SK-N-SH treated with all-trans-retinoic acid at 6 μM for 48 hours (cell line): ENCODE data around the gene ARAP2.

Experiments
- ATAC-seq: fragments of 200-7000 bp; cut with Tn5 transposase; 3 replicates; pipeline ENCODE4 v1.9.1; 2020; ENCODE audit warnings: mild to moderate bottlenecking, moderate library complexity
- ARNTL ChIP-seq: fragments of 450-650 bp; formaldehyde crosslinking; IDR thresholded peaks from 2 replicates; pipeline ENCODE4 v1.5.0; 2020; ENCODE audit warnings: low read depth, mild to moderate bottlenecking, moderate library complexity, borderline replicate concordance
- BACH2 ChIP-seq: fragments of 250-450 bp; sonication (Bioruptor Pico); IDR thresholded peaks from 2 replicates; pipeline ENCODE4 v1.9.0; 2021; ENCODE audit warnings: mild to moderate bottlenecking, borderline replicate concordance
- CSDC2 ChIP-seq: fragments of 250-450 bp; sonication (Bioruptor Pico); IDR thresholded peaks from 2 replicates; pipeline ENCODE4 v1.5.0; 2020; ENCODE audit warnings: mild to moderate bottlenecking, moderate library complexity
- ESRRG ChIP-seq: fragments of 250-450 bp; sonication (Bioruptor Pico); IDR thresholded peaks from 2 replicates; pipeline ENCODE4 v1.6.1; 2021; ENCODE audit warnings: mild to moderate bottlenecking
- GLIS3 ChIP-seq: fragments of 250-450 bp; sonication (Bioruptor Pico); IDR thresholded peaks from 2 replicates; pipeline ENCODE4 v1.5.0; 2020; ENCODE audit warnings: mild to moderate bottlenecking, moderate library complexity
- OSR1 ChIP-seq: fragments of 250-450 bp; sonication (Bioruptor Pico); IDR thresholded peaks from 2 replicates; pipeline ENCODE4 v1.8.0; 2022; ENCODE audit warnings: moderate library complexity, mild to moderate bottlenecking, inconsistent platforms
- PATZ1 ChIP-seq: fragments of 250-450 bp; sonication (Bioruptor Pico); IDR thresholded peaks from 2 replicates; pipeline ENCODE4 v1.8.0; 2020; ENCODE audit warnings: mild to moderate bottlenecking, moderate library complexity, borderline replicate concordance
- PPARA ChIP-seq: fragments of 250-450 bp; sonication (Bioruptor Pico); IDR thresholded peaks from 2 replicates; pipeline ENCODE4 v1.5.0; 2020; ENCODE audit warnings: mild to moderate bottlenecking, borderline replicate concordance
- SNAI2 ChIP-seq: fragments of 250-450 bp; sonication (Bioruptor Pico); IDR thresholded peaks from 2 replicates; pipeline ENCODE4 v1.5.0; 2020; ENCODE audit warnings: mild to moderate bottlenecking, moderate library complexity
- TOX ChIP-seq: fragments of 250-450 bp; sonication (Bioruptor Pico); IDR thresholded peaks from 2 replicates; pipeline ENCODE4 v1.8.0; 2021; ENCODE audit warnings: mild to moderate bottlenecking, moderate library complexity, borderline replicate concordance
- ZC3H10 ChIP-seq: fragments of 250-450 bp; sonication (Bioruptor Pico); IDR thresholded peaks from 2 replicates; pipeline ENCODE4 v1.5.1; 2021; ENCODE audit warnings: mild to moderate bottlenecking, moderate library complexity
- ZFP3 ChIP-seq: fragments of 250-450 bp; sonication (Bioruptor Pico); IDR thresholded peaks from 2 replicates; pipeline ENCODE4 v1.5.0; 2020; ENCODE audit warnings: mild to moderate bottlenecking, moderate library complexity
- ZFP30 ChIP-seq: fragments of 450-650 bp; formaldehyde crosslinking; IDR thresholded peaks from 2 replicates; pipeline ENCODE4 v1.5.0; 2022; ENCODE audit warnings: mild to moderate bottlenecking, moderate library complexity
- ZNF70 ChIP-seq: fragments of 450-650 bp; formaldehyde crosslinking; IDR thresholded peaks from 2 replicates; pipeline ENCODE4 v1.5.0; 2020; ENCODE audit warnings: mild to moderate bottlenecking, moderate library complexity
- ZNF8 ChIP-seq: fragments of 450-650 bp; formaldehyde crosslinking; IDR thresholded peaks from 2 replicates; pipeline ENCODE4 v1.5.0; 2020; ENCODE audit warnings: mild to moderate bottlenecking, moderate library complexity
- TF ChIP-seq, protein P1 (sequence below): fragments of 250-450 bp; sonication (Bioruptor Pico); IDR thresholded peaks from 2 replicates; pipeline ENCODE4 v1.5.1; 2020; ENCODE audit warnings: low read depth, mild to moderate bottlenecking, moderate library complexity
- TF ChIP-seq, protein P2 (sequence below): fragments of 250-450 bp; sonication (Bioruptor Pico); IDR thresholded peaks from 2 replicates; pipeline ENCODE4 v1.5.0; 2020; ENCODE audit warnings: mild to moderate bottlenecking, moderate library complexity
- TF ChIP-seq, protein P3 (sequence below): fragments of 250-450 bp; sonication (Bioruptor Pico); IDR thresholded peaks from 2 replicates; pipeline ENCODE4 v1.8.0; 2021; ENCODE audit warnings: low read depth, mild to moderate bottlenecking, moderate library complexity, borderline replicate concordance

Gene ARAP2

GRCh38 chr4:36249610-36250009 lies 5.3 kb upstream of the ARAP2 start (continued):
- no peak for TF ChIP-seq CSDC2 (CRISPR knock-in tag)
- TF ChIP-seq, all 23 proteins: peak for 0

DNA sequence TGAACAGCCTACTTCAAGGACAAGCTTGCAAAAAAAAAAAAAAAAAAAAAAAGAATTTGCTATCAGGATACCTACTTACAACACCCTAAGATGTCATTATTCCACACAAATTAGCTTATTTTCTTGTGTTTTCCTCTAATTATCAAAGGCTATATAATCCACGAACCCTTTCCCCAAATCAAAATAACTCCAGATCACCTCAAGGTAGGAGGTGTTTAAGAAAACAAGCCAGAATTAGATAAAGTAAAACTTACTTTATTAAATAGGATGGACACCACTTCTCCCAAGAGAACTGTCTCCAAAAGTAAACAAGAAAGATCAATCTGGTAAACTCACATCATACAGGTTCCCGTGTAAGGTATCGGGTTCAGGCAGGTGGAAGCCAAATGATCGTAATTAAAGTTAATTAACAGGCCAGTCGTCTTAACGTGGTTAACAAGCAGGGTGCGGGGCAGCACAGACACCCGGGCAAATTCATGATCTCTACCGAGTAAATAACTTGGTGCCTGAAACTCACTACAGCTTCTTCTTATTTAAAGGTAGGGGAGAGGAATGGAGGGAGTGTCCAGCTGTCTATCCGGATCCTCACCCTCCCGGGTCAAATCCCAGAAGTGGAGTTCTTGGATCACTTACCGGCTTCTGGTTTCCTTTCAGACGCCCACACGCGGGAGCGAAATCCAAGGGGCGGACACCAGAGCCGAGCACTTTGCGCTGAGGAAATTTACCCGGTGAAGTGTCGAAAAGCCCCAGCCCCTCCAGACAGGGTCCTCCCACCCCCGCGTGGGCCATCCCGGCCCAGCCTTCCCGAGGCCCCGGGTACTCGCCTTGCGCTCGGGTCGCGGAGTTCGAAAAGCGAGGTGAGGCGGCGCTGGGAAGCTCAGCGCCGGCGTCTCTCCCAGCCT lies 708 bp downstream of the ARAP2 start:
- no peak for TF ChIP-seq CSDC2 (CRISPR knock-in tag)
- TF ChIP-seq, protein P1, sequence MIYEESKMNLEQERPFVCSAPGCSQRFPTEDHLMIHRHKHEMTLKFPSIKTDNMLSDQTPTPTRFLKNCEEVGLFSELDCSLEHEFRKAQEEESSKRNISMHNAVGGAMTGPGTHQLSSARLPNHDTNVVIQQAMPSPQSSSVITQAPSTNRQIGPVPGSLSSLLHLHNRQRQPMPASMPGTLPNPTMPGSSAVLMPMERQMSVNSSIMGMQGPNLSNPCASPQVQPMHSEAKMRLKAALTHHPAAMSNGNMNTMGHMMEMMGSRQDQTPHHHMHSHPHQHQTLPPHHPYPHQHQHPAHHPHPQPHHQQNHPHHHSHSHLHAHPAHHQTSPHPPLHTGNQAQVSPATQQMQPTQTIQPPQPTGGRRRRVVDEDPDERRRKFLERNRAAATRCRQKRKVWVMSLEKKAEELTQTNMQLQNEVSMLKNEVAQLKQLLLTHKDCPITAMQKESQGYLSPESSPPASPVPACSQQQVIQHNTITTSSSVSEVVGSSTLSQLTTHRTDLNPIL (CRISPR knock-in tag), result no peak
- TF ChIP-seq ZNF8 (CRISPR knock-in tag), result no peak
- TF ChIP-seq PATZ1, result no peak
- no peak for TF ChIP-seq SNAI2 (CRISPR knock-in tag)
- no peak for TF ChIP-seq TOX (CRISPR knock-in tag)
- no peak for TF ChIP-seq BACH2 (CRISPR knock-in tag)
- TF ChIP-seq, protein P2, sequence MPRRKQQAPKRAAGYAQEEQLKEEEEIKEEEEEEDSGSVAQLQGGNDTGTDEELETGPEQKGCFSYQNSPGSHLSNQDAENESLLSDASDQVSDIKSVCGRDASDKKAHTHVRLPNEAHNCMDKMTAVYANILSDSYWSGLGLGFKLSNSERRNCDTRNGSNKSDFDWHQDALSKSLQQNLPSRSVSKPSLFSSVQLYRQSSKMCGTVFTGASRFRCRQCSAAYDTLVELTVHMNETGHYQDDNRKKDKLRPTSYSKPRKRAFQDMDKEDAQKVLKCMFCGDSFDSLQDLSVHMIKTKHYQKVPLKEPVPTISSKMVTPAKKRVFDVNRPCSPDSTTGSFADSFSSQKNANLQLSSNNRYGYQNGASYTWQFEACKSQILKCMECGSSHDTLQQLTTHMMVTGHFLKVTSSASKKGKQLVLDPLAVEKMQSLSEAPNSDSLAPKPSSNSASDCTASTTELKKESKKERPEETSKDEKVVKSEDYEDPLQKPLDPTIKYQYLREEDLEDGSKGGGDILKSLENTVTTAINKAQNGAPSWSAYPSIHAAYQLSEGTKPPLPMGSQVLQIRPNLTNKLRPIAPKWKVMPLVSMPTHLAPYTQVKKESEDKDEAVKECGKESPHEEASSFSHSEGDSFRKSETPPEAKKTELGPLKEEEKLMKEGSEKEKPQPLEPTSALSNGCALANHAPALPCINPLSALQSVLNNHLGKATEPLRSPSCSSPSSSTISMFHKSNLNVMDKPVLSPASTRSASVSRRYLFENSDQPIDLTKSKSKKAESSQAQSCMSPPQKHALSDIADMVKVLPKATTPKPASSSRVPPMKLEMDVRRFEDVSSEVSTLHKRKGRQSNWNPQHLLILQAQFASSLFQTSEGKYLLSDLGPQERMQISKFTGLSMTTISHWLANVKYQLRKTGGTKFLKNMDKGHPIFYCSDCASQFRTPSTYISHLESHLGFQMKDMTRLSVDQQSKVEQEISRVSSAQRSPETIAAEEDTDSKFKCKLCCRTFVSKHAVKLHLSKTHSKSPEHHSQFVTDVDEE, result no peak
- TF ChIP-seq ZC3H10 (CRISPR knock-in tag), result no peak
- no peak for TF ChIP-seq ZNF70 (CRISPR knock-in tag)
- peak; percentile 28; the same call in 2 of the 3 replicates for ATAC-seq

DNA sequence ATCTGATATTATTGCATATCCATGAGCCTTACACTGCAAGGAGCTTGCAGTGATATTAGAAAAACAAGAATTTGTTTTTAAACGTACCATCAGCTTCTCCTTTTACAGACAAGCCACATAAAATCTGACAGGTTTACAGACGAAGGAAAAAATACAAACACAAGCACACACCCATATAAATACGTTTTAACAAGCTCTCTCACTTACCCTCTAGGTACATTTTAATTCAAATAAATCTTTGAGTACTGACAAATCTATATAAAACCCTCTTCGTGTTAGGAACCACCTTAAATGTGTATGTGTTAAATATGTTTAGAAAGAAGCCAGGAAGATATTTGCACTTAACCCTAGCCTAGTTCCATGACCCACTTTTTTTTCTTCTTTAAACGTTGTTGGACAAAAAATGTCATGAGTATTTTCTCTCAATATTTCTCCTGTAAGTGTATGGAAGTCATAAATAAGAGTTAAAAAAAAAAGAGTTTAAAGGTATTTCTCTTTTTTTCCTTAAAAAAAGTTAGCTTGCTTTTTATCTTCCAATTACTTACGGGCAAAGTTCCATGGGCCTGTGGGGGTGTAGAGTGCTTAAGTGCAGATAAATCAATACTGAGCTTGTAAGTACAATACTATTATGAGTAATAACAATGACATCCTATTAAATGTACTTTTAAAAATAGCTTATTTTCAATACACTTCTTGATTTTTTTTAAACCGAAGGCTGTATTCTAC lies 1.5 kb downstream of the ARAP2 start:
- ATAC-seq, result no peak
- TF ChIP-seq ESRRG (CRISPR knock-in tag) (no peak), ZFP3 (CRISPR knock-in tag) (no peak), OSR1 (CRISPR knock-in tag) (no peak), ZFP30 (CRISPR knock-in tag) (no peak), GLIS3 (no peak), TOX (CRISPR knock-in tag) (no peak), SNAI2 (CRISPR knock-in tag) (no peak), ZNF8 (CRISPR knock-in tag) (no peak), PPARA (CRISPR knock-in tag) (no peak), ARNTL (no peak)
- TF ChIP-seq, protein P3, sequence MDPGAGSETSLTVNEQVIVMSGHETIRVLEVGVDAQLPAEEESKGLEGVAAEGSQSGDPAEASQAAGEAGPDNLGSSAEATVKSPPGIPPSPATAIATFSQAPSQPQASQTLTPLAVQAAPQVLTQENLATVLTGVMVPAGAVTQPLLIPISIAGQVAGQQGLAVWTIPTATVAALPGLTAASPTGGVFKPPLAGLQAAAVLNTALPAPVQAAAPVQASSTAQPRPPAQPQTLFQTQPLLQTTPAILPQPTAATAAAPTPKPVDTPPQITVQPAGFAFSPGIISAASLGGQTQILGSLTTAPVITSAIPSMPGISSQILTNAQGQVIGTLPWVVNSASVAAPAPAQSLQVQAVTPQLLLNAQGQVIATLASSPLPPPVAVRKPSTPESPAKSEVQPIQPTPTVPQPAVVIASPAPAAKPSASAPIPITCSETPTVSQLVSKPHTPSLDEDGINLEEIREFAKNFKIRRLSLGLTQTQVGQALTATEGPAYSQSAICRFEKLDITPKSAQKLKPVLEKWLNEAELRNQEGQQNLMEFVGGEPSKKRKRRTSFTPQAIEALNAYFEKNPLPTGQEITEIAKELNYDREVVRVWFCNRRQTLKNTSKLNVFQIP (CRISPR knock-in tag), result no peak
- TF ChIP-seq, protein P2, result no peak
